NT2/D1 (cell line): ENCODE results near the gene HPS3.
"Not testable (repeated sequence)": the region's sequence is repeated elsewhere in the genome, so short reads cannot be mapped to it uniquely, and the experiment has no call there.

Experiments used
- DNase-seq: peaks from one replicate; pipeline ENCODE4 v3.0.0-alpha.2; 2011; ENCODE audit warnings: low read depth, low spot score
- H3K27me3 ChIP-seq: 2 replicates; pipeline ENCODE4 v1.6.0; 2011; ENCODE audit warnings: mild to moderate bottlenecking; ENCODE audit not compliant: insufficient read length, insufficient read depth
- H3K36me3 ChIP-seq: 2 replicates; pipeline ENCODE4 v1.6.1; 2011; ENCODE audit warnings: mild to moderate bottlenecking, low read length, mixed read lengths; ENCODE audit not compliant: insufficient read depth, insufficient read length
- H3K4me1 ChIP-seq: 2 replicates; pipeline ENCODE4 v1.5.1; 2011; ENCODE audit not compliant: insufficient read depth, insufficient read length
- H3K4me3 ChIP-seq: 2 replicates; pipeline ENCODE4 v1.5.1; 2011; ENCODE audit warnings: low read depth; ENCODE audit not compliant: insufficient read length
- H3K9ac ChIP-seq: 2 replicates; pipeline ENCODE4 v1.6.0; 2011; ENCODE audit warnings: low read depth; ENCODE audit not compliant: insufficient read length
- H3K9me3 ChIP-seq: 2 replicates; pipeline ENCODE4 v1.5.1; 2011; ENCODE audit warnings: mild to moderate bottlenecking, low read length; ENCODE audit not compliant: insufficient read depth
- SUZ12 ChIP-seq: IDR thresholded peaks from 2 replicates; pipeline ENCODE4 v1.6.1; 2011; ENCODE audit not compliant: insufficient read length, insufficient read depth; ENCODE audit errors: extremely low read depth
- YY1 ChIP-seq: IDR thresholded peaks from 2 replicates; pipeline ENCODE4 v1.6.1; 2011; ENCODE audit not compliant: insufficient read length, insufficient read depth
- ZNF274 ChIP-seq: IDR thresholded peaks from 2 replicates; pipeline ENCODE4 v1.6.1; 2011; ENCODE audit warnings: mild to moderate bottlenecking, low read depth, low read length

The HPS3 gene

GRCh38 chr3:149204390-149204991, 75.1 kb downstream of the HPS3 start:
- no peaks in the 10 kb centered on the region for H3K9me3 ChIP-seq
- no peak overlapping the region for H3K9ac ChIP-seq
- H3K36me3 ChIP-seq: no peaks in the 10 kb centered on the region
- H3K4me3 ChIP-seq: no peak overlapping the region
- H3K4me1 ChIP-seq: no peaks in the 10 kb centered on the region
- no peaks in the 10 kb centered on the region for H3K27me3 ChIP-seq
- no peak for DNase-seq
- TF ChIP-seq YY1: no peak
- TF ChIP-seq SUZ12: no peak
- TF ChIP-seq ZNF274: no peak

GRCh38 chr3:149207475-149207874, 78.0 kb downstream of the HPS3 start:
- Histone ChIP-seq H3K4me1 (no peaks in the 10 kb centered on the region), H3K9ac (no peak overlapping the region), H3K36me3 (no peaks in the 10 kb centered on the region), H3K4me3 (no peak overlapping the region), H3K9me3 (no peaks in the 10 kb centered on the region), H3K27me3 (no peaks in the 10 kb centered on the region)
- DNase-seq: no peak
- TF ChIP-seq YY1 (no peak), SUZ12 (no peak), ZNF274 (no peak)

GRCh38 chr3:149209431-149209830, 80.0 kb downstream of the HPS3 start:
- no peak overlapping the region for H3K4me3 ChIP-seq
- no peaks in the 10 kb centered on the region for H3K36me3 ChIP-seq
- TF ChIP-seq SUZ12 (no peak), YY1 (no peak), ZNF274 (no peak)
- no peaks in the 10 kb centered on the region for H3K9me3 ChIP-seq
- H3K27me3 ChIP-seq: no peaks in the 10 kb centered on the region
- no peak for DNase-seq
- H3K9ac ChIP-seq: no peak overlapping the region
- H3K4me1 ChIP-seq: no peaks in the 10 kb centered on the region

- no peaks in the 10 kb centered on the region for H3K36me3 ChIP-seq
- TF ChIP-seq SUZ12 (no peak), YY1 (no peak), ZNF274 (no peak)
- no peak overlapping the region for H3K4me3 ChIP-seq
- no peaks in the 10 kb centered on the region for H3K27me3 ChIP-seq
- no peak for DNase-seq
- no peaks in the 10 kb centered on the region for H3K9me3 ChIP-seq
- no peak overlapping the region for H3K9ac ChIP-seq
- H3K4me1 ChIP-seq: no peaks in the 10 kb centered on the region
These were observed 82.9 kb downstream of the HPS3 start for GRCh38 chr3:149212386-149212785.

GRCh38 chr3:149214702-149215101, 85.3 kb downstream of the HPS3 start:
- Histone ChIP-seq H3K27me3 (no peaks in the 10 kb centered on the region), H3K4me3 (no peak overlapping the region), H3K36me3 (no peaks in the 10 kb centered on the region), H3K9me3 (0 out of 2 replicates have a peak, but pooled peaks cover 8% of the 10 kb centered on the region), H3K9ac (no peak overlapping the region), H3K4me1 (no peaks in the 10 kb centered on the region)
- TF ChIP-seq SUZ12 (no peak), ZNF274 (no peak), YY1 (no peak)
- DNase-seq: no peak

- H3K9me3 ChIP-seq: 0 out of 2 replicates have a peak, but pooled peaks cover 8% of the 10 kb centered on the region
- TF ChIP-seq SUZ12 (no peak), YY1 (no peak), ZNF274 (no peak)
- no peak overlapping the region for H3K4me3 ChIP-seq
- DNase-seq: no peak
- H3K4me1 ChIP-seq: no peaks in the 10 kb centered on the region
- no peaks in the 10 kb centered on the region for H3K27me3 ChIP-seq
- no peaks in the 10 kb centered on the region for H3K36me3 ChIP-seq
- no peak overlapping the region for H3K9ac ChIP-seq
These were observed 86.1 kb downstream of the HPS3 start for GRCh38 chr3:149215515-149215914.

GRCh38 chr3:149216193-149216869, 86.9 kb downstream of the HPS3 start:
- Histone ChIP-seq H3K9me3 (0 out of 2 replicates have a peak, but pooled peaks cover 8% of the 10 kb centered on the region), H3K36me3 (no peaks in the 10 kb centered on the region), H3K9ac (no peak overlapping the region), H3K4me3 (no peak overlapping the region), H3K27me3 (no peaks in the 10 kb centered on the region), H3K4me1 (no peaks in the 10 kb centered on the region)
- DNase-seq: no peak
- TF ChIP-seq ZNF274 (no peak), SUZ12 (no peak), YY1 (no peak)

GRCh38 chr3:149217347-149217746, 87.9 kb downstream of the HPS3 start:
- Histone ChIP-seq H3K4me1 (no peaks in the 10 kb centered on the region), H3K9me3 (0 out of 2 replicates have a peak, but pooled peaks cover 8% of the 10 kb centered on the region), H3K27me3 (no peaks in the 10 kb centered on the region), H3K9ac (no peak overlapping the region), H3K36me3 (no peaks in the 10 kb centered on the region), H3K4me3 (no peak overlapping the region)
- DNase-seq: no peak
- TF ChIP-seq YY1 (no peak), ZNF274 (no peak), SUZ12 (no peak)

GRCh38 chr3:149219380-149220121, 90.1 kb downstream of the HPS3 start:
- H3K9ac ChIP-seq, DNase-seq, H3K36me3 ChIP-seq, H3K9me3 ChIP-seq, H3K4me1 ChIP-seq, H3K4me3 ChIP-seq, H3K27me3 ChIP-seq: not testable (repeated sequence)
